Measurements from ENCODE around the gene ARMC9.
"Not testable (repeated sequence)": the region's sequence is repeated elsewhere in the genome, so short reads cannot be mapped to it uniquely, and the experiment has no call there.

ARMC9 gene

DNA sequence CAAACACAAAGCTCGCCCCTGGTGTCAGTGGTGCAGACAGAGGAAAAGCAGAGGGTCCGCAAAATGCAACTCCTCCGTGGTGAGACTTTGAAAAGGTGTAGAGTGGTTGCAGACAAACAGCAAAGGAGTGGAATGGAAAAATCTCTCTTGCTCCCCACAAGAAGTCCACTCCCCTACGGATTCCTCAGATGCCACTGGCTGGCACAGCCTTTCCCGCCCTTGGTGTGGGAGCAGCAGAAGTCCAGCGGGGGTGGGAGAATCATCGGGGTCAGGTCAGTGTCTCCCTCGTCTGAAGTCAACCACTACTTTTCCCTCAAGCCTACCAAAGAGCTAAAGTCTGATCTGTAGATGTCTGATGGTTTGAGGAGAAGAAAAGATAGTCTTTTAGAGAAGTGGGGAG is 174.8 kb downstream of the ARMC9 start:
- CTCF ChIA-PET: interaction anchor here (0.7 kb wide), 1 partner anchor 10 kb away, joined by 3 read pairs; no protein-coding TSS in a partner anchor
- H3K27ac ChIP-seq: no peak overlapping the region

DNA sequence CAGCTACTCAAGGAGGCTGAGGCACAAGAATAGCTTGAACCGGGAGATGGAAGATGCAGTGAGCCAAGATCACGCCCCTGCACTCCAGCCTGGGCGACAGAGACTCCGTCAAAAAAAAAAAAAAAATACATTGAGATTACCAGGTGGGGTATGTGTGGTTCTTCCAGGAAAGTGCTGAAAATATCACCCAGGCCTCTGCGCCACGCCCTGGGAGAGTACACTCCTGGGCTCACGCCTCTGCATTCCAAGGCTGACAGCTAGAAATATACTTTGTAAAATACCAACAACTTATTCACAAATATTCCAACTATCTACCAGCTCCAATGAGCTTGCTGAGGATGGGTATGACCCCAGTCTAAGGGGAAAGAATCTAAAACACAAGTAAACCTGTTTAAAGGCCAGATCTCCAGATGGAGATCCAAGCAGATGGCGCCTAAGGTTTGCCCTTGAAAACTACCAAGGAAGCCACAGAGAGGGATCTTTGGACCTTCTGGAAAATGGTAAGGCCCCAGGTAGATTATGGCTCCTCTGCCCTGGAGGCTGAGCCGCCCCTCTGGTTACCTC is 175.4 kb downstream of the ARMC9 start:
- no peak for DNase-seq (ENCODE audit: low spot score)
- TF ChIP-seq, protein P1, sequence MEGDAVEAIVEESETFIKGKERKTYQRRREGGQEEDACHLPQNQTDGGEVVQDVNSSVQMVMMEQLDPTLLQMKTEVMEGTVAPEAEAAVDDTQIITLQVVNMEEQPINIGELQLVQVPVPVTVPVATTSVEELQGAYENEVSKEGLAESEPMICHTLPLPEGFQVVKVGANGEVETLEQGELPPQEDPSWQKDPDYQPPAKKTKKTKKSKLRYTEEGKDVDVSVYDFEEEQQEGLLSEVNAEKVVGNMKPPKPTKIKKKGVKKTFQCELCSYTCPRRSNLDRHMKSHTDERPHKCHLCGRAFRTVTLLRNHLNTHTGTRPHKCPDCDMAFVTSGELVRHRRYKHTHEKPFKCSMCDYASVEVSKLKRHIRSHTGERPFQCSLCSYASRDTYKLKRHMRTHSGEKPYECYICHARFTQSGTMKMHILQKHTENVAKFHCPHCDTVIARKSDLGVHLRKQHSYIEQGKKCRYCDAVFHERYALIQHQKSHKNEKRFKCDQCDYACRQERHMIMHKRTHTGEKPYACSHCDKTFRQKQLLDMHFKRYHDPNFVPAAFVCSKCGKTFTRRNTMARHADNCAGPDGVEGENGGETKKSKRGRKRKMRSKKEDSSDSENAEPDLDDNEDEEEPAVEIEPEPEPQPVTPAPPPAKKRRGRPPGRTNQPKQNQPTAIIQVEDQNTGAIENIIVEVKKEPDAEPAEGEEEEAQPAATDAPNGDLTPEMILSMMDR (conservative IDR thresholded peaks at IDR 0.05; ENCODE audit: low read depth): no peak
- CTCF ChIA-PET: no interaction called here
- H3K27ac ChIP-seq: no peak overlapping the region
- POLR2A ChIA-PET (ENCODE audit: low non-redundant PET): no interaction called here

More for the DNA sequence above, 174.8 kb downstream of the ARMC9 start:
- TF ChIP-seq, protein P1 (conservative IDR thresholded peaks at IDR 0.05; ENCODE audit: low read depth): no peak
- DNase-seq (ENCODE audit: low spot score): no peak
- POLR2A ChIA-PET (ENCODE audit: low non-redundant PET): no interaction called here

DNA sequence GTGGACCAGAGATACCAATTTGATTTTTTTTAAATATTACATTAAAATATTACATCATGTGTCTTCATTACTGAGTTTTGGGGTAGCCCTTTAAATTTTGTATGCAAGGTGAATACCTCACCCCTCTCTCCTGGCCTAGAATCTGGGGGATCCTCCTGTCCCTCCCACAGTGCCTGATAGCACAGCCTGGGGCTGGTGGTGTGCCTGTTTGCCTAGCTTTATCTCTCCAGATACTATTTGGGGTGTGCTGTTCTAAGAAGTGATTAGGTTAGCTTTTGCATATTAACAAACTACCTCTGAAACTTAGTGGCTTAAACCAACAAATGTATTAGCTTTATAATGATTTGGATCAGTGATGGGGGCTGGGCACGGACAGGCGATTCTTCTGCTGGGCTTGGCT is 176.3 kb downstream of the ARMC9 start:
- TF ChIP-seq, protein P1 (conservative IDR thresholded peaks at IDR 0.05; ENCODE audit: low read depth): no peak
- ChIA-PET CTCF (interaction anchor here (0.6 kb wide), 1 partner anchor 195 kb away, joined by 3 read pairs; no protein-coding TSS in a partner anchor), POLR2A (ENCODE audit: low non-redundant PET) (no interaction called here)
- H3K27ac ChIP-seq: no peak overlapping the region
- no peak for DNase-seq (ENCODE audit: low spot score)

DNA sequence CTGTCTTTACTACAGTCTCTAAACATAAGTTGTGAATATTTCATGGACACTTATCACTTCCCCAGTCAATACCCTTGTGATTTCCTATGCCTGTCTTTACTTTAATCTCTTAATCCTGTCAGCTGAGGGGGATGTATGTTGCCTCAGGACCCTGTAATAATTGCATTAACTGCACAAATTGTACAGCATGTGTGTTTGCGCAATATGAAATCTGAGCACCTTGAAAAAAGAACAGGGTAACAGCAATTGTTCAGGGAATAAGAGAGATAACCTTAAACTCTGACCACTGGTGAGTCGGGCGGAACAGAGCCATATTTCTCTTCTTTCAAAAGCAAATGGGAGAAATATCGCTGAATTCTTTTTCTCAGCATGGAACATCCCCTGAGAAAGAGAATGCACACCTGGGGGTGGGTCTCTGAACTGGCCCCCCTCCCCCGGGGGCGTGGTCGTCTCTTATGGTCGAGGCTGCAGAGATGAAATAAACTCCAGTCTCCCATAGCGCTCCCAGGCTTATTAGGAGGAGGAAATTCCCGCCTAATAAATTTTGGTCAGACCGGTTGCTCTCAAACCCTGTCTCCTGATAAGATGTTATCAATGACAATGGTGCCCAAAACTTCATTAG is 177.7 kb downstream of the ARMC9 start:
- H3K27ac ChIP-seq; POLR2A ChIA-PET (ENCODE audit: low non-redundant PET); DNase-seq (ENCODE audit: low spot score); CTCF ChIA-PET: not testable (repeated sequence)

DNA sequence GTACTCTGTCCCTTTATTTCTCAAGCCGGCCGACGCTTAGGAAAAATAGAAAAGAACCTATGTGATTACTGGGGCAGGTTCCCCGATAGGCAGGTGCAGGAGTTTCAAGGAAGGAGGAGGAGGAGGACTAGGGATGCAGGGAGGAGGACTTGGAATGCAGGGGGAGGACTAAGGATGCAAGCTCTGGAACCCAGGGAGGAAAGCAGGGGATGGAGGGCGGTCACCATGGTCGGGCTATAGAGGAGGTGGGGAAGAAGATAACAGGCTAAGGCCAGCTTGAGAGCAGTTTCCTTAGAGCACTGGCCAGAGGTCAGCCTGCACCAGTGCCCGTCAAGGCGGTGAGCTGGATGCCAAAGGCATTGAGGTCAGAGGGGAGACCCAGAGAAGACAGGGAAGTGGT is 178.4 kb downstream of the ARMC9 start:
- ChIA-PET POLR2A (ENCODE audit: low non-redundant PET) (no interaction called here), CTCF (interaction anchor here (0.5 to 1.2 kb wide), 2 partner anchors 14 to 36 kb away, joined by 3 to 4 read pairs; no protein-coding TSS in a partner anchor)
- H3K27ac ChIP-seq: no peak overlapping the region
- DNase-seq (ENCODE audit: low spot score): no peak
- TF ChIP-seq, protein P1 (conservative IDR thresholded peaks at IDR 0.05; ENCODE audit: low read depth): no peak

DNA sequence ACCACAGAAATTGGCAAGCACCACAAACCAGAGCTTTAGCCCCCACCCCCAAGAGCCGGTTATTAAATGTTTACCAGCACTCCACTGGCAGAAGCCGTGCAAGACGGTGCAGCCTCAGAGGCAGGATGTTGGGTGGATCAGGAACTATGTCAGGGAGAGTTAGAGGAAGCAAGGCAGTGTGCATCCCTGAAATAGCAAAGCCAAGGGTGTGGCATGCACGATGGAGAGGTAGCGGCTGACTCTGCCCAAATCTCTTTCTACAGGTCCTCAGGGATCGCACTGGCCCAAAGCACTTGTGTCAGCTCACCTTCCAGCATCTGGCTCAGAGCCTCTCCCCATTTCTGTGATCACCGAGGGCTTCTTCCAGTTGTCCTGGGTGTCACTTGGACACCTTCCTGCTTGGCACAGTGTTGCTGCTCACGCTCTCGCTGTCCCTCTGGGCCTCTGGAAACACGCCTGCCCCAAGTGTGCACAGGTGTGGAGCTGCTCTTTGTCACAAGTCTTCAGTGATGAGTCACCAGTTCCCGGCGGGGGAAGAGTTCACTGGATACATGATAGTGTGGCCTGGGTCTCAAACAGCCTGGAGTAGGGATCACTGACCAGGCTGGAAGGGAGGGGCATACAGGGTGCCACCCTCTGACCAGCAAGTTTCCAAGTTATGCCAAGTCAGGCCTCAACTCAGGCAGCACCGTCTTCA is 179.7 kb downstream of the ARMC9 start:
- CTCF ChIA-PET: interaction anchor here (0.7 to 1.2 kb wide), 2 partner anchors 35 to 557 kb away, joined by 3 to 4 read pairs; no protein-coding TSS in a partner anchor
- TF ChIP-seq, protein P1 (conservative IDR thresholded peaks at IDR 0.05; ENCODE audit: low read depth): no peak
- H3K27ac ChIP-seq: 0 out of 2 replicates have a peak overlapping the region, but pooled peaks have one; percentile 4
- POLR2A ChIA-PET (ENCODE audit: low non-redundant PET): no interaction called here
- DNase-seq (ENCODE audit: low spot score): no peak

Data from RWPE1 (cell line).